NCI-H446 (cell line): ENCODE measurements around the gene MGST3.
"Not testable (repeated sequence)": the region's sequence is repeated elsewhere in the genome, so short reads cannot be mapped to it uniquely, and the experiment has no call there.

Experiments
- DNase-seq, 2 experiments: peaks; one replicate each; lab custom pipeline; 2025; lab: John Stamatoyannopoulos, UW

MGST3 gene

DNA sequence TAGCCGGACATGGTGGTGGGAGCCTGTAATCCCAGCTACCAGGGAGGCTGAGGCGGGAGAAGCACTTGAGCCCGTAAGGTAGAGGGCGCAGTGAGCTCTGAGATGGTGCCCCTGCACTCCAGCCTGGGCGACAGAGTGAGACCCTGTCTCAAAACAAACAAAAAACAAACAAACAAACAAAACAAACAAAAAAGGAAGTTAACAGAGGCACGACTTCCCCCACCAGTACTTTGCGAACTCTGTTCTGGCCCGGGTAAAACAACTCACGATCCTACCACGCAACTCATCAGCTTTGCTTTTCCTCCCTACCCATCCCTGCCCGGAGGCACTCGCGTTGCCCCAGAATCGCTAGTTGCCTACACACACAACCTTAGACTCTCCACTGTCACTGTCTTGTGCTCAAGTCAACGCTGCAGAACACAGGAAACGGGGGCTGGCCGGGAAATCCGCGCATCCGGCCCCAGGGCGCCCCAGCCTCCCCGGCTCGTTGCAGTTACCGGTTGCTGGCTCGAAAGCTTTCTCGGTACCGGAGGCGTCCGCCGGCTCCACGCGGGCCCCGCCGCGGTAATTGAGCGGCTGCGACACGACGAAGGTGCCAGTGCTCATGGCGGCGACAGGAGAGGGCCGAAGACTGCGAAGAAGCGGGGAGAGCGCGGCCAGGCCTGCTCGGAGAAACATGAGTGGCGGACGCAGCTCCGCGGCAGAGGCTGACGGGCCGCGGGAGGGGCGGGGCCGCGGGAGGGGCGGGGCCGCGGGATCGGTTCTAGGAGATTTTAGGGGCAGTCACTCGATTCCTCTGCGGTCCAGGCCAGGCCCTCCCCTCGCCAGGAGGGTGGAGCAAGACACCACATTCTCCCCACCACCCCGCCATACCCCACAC, 67.1 kb downstream of the MGST3 start, which contains the start of gene ALDH9A1:
ALDH9A1 (minus strand) TSS at position 682 of the 880 bp plus-strand sequence; CDS start at position 678, 4 bp downstream.
- DNase-seq: peak; percentile 60 to 94

GRCh38 chr1:165698761-165699052, 67.7 kb downstream of the MGST3 start:
- DNase-seq: no peak

DNA sequence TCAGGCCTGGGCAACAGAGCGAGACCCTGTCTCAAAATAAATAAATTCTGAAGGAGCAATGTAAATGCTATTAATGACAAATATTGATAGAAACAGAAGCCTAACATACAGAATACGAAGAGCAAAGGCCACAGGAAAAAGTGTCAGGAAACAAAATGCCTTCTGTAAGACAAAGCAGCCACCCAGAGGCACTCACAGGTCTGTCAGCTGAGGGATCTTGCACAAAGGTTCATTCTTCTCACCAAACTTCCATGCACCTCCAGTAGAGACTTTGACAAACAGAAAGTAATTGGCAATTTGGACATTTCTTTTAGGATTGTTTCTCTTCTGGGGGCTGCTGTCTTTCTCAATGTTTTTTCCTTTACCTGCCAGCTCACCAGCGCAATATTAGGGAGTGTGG, 68.5 kb downstream of the MGST3 start:
- DNase-seq: no peak

GRCh38 chr1:165701922-165702321, 70.9 kb downstream of the MGST3 start:
- not testable (repeated sequence) for DNase-seq

GRCh38 chr1:165703648-165704047, 72.6 kb downstream of the MGST3 start:
- DNase-seq: no peak
